K562 (cell line): ENCODE data around the gene ERBB4. TPM values are rescaled to one million over a fixed set of nuclear protein-coding genes. Genes with fewer than 3 reads are reported as not detected.

ENCODE experiments used
- ATAC-seq: fragments of 200-7000 bp; cut with Tn5 transposase; 3 replicates; pipeline ENCODE4 v1.9.1; 2020; ENCODE audit warnings: moderate library complexity
- BruUV-seq: library from RNA; stranded (reverse); fragments of 400-500 nt; replicated peaks from 2 replicates; lab custom pipeline; 2021; lab: Mats Ljungman, UMichigan
- CTCF ChIA-PET: fragments of 300-600 bp; formaldehyde crosslinking; extraction: SDS; loops from one replicate; lab custom pipeline; 2021; ENCODE audit warnings: low intra/inter-chr PET ratio; lab: Yijun Ruan, JAX
- POLR2A ChIA-PET: fragments of 300-600, 350-650 bp; sonication (Branson Sonifier 250); formaldehyde crosslinking; extraction: SDS; loops from one replicate; lab custom pipeline; 2021; ENCODE audit warnings: antibody characterized with exemption, inconsistent platforms; lab: Yijun Ruan, JAX
- DNase-seq, 4 experiments: peaks; one replicate each; pipeline versions ENCODE4 v3.0.0 to v3.0.0-alpha.2; 2011 to 2018; ENCODE audit warnings: low spot score in 3 of 4, mixed read lengths in 3 of 4; ENCODE audit errors: extremely low read depth in 1 of 4
- FAIRE-seq: peaks from 2 replicates; lab custom pipeline; 2011; peaks lifted over from hg19 to GRCh38; lab: Jason Lieb, UNC
- H2AFZ ChIP-seq: 2 replicates; pipeline ENCODE4 v1.6.0; 2011; ENCODE audit warnings: low read depth, low read length, control low read depth, inconsistent platforms
- H3K27ac ChIP-seq: fragments of 200-600 bp; 3 replicates; pipeline ENCODE4 v1.8.0; 2011; ENCODE audit warnings: low read depth, mild to moderate bottlenecking, control low read depth, inconsistent platforms, low read length, moderate library complexity, mixed read lengths; ENCODE audit errors: extremely low read depth
- H3K27me3 ChIP-seq, 2 experiments: fragments of 300-600 bp in 1 of 2; 2 replicates in 1 of 2; 3 replicates in 1 of 2; pipeline versions ENCODE4 v1.6.0 to v1.8.0; 2011; ENCODE audit warnings: inconsistent platforms in 2 of 2, low read length in 2 of 2, mild to moderate bottlenecking in 1 of 2, mixed read lengths in 1 of 2, moderate library complexity in 1 of 2; ENCODE audit not compliant: control insufficient read depth in 2 of 2, insufficient read depth in 2 of 2
- H3K36me3 ChIP-seq: fragments of 300-600 bp; 3 replicates; pipeline ENCODE4 v1.8.0; 2011; ENCODE audit warnings: mild to moderate bottlenecking, low read length, inconsistent platforms; ENCODE audit not compliant: control insufficient read depth, insufficient read depth
- H3K4me1 ChIP-seq, 2 experiments: fragments of 200-600 bp in 1 of 2; replicated peaks in 1 of 2; 2 replicates in 1 of 2; 3 replicates in 1 of 2; pipeline versions ENCODE4 v1.5.1 to v1.8.0; 2011; ENCODE audit warnings: inconsistent platforms in 2 of 2, low read length in 2 of 2, mild to moderate bottlenecking in 1 of 2, mixed read lengths in 1 of 2, moderate library complexity in 1 of 2; ENCODE audit not compliant: control insufficient read depth in 2 of 2, insufficient read depth in 2 of 2
- H3K4me2 ChIP-seq: 2 replicates; pipeline ENCODE4 v1.6.1; 2011; ENCODE audit warnings: low read length, control low read depth, inconsistent platforms, mixed read lengths; ENCODE audit not compliant: insufficient read depth
- H3K4me3 ChIP-seq: fragments of 200-600 bp; sonication (generic), shearing (Covaris generic); 2 replicates; pipeline ENCODE4 v1.5.1; 2016; ENCODE audit warnings: control low read depth, inconsistent platforms
- H3K79me2 ChIP-seq: fragments of 200-600 bp; 3 replicates; pipeline ENCODE4 v1.8.0; 2011; ENCODE audit warnings: low read length, inconsistent platforms; ENCODE audit not compliant: control insufficient read depth, insufficient read depth
- H3K9ac ChIP-seq, 2 experiments: 2 replicates each; pipeline versions ENCODE4 v1.6.0 to v1.6.1; 2011; ENCODE audit warnings: low read depth in 2 of 2, low read length in 2 of 2, control low read depth in 1 of 2, inconsistent platforms in 1 of 2, mild to moderate bottlenecking in 1 of 2, mixed read lengths in 1 of 2; ENCODE audit not compliant: insufficient read depth in 1 of 2
- H3K9me1 ChIP-seq: one replicate; pipeline ENCODE4 v1.6.0; 2011; ENCODE audit warnings: inconsistent platforms, mild to moderate bottlenecking, low read length, moderate library complexity; ENCODE audit not compliant: control insufficient read depth, insufficient read depth
- H3K9me3 ChIP-seq: replicated peaks from 2 replicates; pipeline ENCODE4 v1.5.1; 2011; ENCODE audit warnings: low read depth, low read length, inconsistent platforms; ENCODE audit not compliant: control insufficient read depth, insufficient read depth
- H4K20me1 ChIP-seq: replicated peaks from 2 replicates; pipeline ENCODE4 v1.6.1; 2011; ENCODE audit warnings: low read length, inconsistent platforms, mixed read lengths; ENCODE audit not compliant: control insufficient read depth, insufficient read depth
- BACH1 ChIP-seq: fragments of 200-800 bp; sonication (Bioruptor generic); IDR thresholded peaks from 2 replicates; pipeline ENCODE4 v1.6.1; 2016; ENCODE audit warnings: missing genetic modification characterization, missing compliant biosample characterization
- C11orf30 ChIP-seq: fragments of 450-650 bp; IDR thresholded peaks from 2 replicates; pipeline ENCODE4 v1.6.1; 2016; ENCODE audit warnings: low read depth, mild to moderate bottlenecking
- CBX3 ChIP-seq, 2 experiments: IDR thresholded peaks; 1 replicate in 1 of 2; 2 replicates in 1 of 2; pipeline ENCODE4 v1.6.1; 2012; ENCODE audit warnings: inconsistent platforms in 2 of 2, low read length in 2 of 2, borderline replicate concordance in 1 of 2, control low read depth in 1 of 2
- CEBPB ChIP-seq: fragments of 450-650 bp; IDR thresholded peaks from 2 replicates; pipeline ENCODE4 v1.6.1; 2016; ENCODE audit warnings: missing genetic modification characterization, missing compliant biosample characterization
- ETV6 ChIP-seq, 3 experiments: fragments of 150-350 bp in 1 of 3; sonication (generic) in 1 of 3; formaldehyde crosslinking in 1 of 3; IDR thresholded peaks; 2 replicates each; pipeline versions ENCODE4 v1.6.1 to v1.8.0; 2014 to 2022; ENCODE audit warnings: borderline replicate concordance in 2 of 3, low read depth in 2 of 3, antibody characterized with exemption in 1 of 3, low read length in 1 of 3, mild to moderate bottlenecking in 1 of 3, missing genetic modification reagents in 1 of 3
- HDGF ChIP-seq: fragments of 450-650 bp; IDR thresholded peaks from 2 replicates; pipeline ENCODE4 v1.6.1; 2016
- LCOR ChIP-seq: sonication (generic); formaldehyde crosslinking; IDR thresholded peaks from 2 replicates; pipeline ENCODE4 v1.8.0; 2022; ENCODE audit warnings: mild to moderate bottlenecking, missing genetic modification reagents
- NR1H2 ChIP-seq: sonication (generic); formaldehyde crosslinking; IDR thresholded peaks from 2 replicates; pipeline ENCODE4 v1.4.0; 2020; ENCODE audit warnings: mild to moderate bottlenecking, missing genetic modification reagents
- PHB2 ChIP-seq: fragments of 450-650 bp; IDR thresholded peaks from 2 replicates; pipeline ENCODE4 v1.6.1; 2017; ENCODE audit warnings: low read depth
- WGBS: fragments of 100-300 bp; shearing (Covaris generic); methylation state at CpG from one replicate; pipeline ENCODE4 v1.1.6; 2016; ENCODE audit warnings: low coverage, mixed read lengths; ENCODE audit not compliant: insufficient coverage; ENCODE audit errors: missing lambda C conversion rate; 5-methylcytosine and 5-hydroxymethylcytosine counted together
- in situ Hi-C: fragments of 300-500 bp; cut with MboI; formaldehyde crosslinking; loops from 4 replicates; pipeline ENCODE4 v1.15.0; 2018; ENCODE audit warnings: inconsistent platforms, mixed read lengths
- intact Hi-C: fragments of 100-400 bp; cut with micrococcal nuclease; formaldehyde crosslinking; loops from 2 replicates; pipeline ENCODE4 v1.14.2; 2022
- polyA plus RNA-seq, 8 experiments: library from polyadenylated mRNA; depleted of rRNA in 4 of 8; stranded (reverse) in 5 of 8; unstranded in 3 of 8; fragments of >200 nt; fragmentation: Nextera tagmentation in 2 of 8; fragmentation: Illumina TruSeq in 1 of 8; extraction: Ambion mirVana in 2 of 8; extraction: Trizol in 1 of 8; gene quantifications; 2 replicates each; pipeline versions ENCODE4 v1.2.1 to v1.2.3, GENCODE V29; 2011 to 2014; ENCODE audit warnings: inconsistent platforms in 1 of 8, missing spikeins in 1 of 8
- total RNA-seq, 7 experiments: library from RNA; depleted of rRNA in 6 of 7; stranded (reverse); fragments of >200 nt in 6 of 7; fragmentation: Illumina TruSeq in 2 of 7; extraction: Trizol in 2 of 7; gene quantifications; 2 replicates each; pipeline versions ENCODE4 v1.2.1 to v1.2.3, GENCODE V29; 2011 to 2021; ENCODE audit warnings: low replicate concordance in 1 of 7
- TF ChIP-seq, protein P1 (sequence below): fragments of 450-650 bp; formaldehyde crosslinking; IDR thresholded peaks from 2 replicates; pipeline ENCODE4 v1.4.0; 2022; ENCODE audit warnings: missing genetic modification characterization
- TF ChIP-seq, protein P2 (sequence below): fragments of 450-650 bp; IDR thresholded peaks from 2 replicates; pipeline ENCODE4 v1.6.1; 2016; ENCODE audit warnings: antibody characterized with exemption
- TF ChIP-seq, protein P3 (sequence below): sonication (generic); formaldehyde crosslinking; IDR thresholded peaks from 2 replicates; pipeline ENCODE4 v1.8.1; 2023; ENCODE audit warnings: missing genetic modification reagents, mild to moderate bottlenecking, borderline replicate concordance

Gene ERBB4
- total and polyA plus RNA-seq, 9 of the 15 experiments (the other 6 are each of a cell fraction or from before 2014, with no cell fraction given) = not detected

DNA sequence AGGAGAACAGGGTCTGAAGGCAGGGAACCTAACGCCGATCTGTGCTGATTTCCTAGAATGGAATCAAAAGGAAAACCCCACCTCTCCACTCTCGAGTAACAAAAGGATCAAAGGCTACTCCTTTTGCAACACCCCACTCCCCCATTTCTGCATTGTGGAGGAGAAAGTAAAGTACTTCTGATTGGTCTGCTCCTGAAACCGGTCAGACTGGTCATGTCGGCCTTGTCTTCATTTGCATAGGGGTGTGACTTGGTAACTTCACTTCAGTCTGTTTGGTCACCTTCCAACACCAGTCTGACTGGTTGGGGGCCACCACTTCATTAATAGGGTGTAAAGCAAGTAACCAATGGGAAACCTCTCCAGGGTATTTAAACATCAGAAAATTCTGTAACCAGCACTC lies 771.9 kb downstream of the ERBB4 start (continued):
- TF ChIP-seq CBX3 (IDR thresholded peaks at IDR 0.05; ENCODE audit: borderline replicate concordance in 1 of 2, low read length in 2 of 2) (no peak), BACH1 (tag) (no peak), PHB2 (no peak), NR1H2 (CRISPR knock-in tag) (no peak)
- TF ChIP-seq, all 486 proteins: peak for 0

DNA sequence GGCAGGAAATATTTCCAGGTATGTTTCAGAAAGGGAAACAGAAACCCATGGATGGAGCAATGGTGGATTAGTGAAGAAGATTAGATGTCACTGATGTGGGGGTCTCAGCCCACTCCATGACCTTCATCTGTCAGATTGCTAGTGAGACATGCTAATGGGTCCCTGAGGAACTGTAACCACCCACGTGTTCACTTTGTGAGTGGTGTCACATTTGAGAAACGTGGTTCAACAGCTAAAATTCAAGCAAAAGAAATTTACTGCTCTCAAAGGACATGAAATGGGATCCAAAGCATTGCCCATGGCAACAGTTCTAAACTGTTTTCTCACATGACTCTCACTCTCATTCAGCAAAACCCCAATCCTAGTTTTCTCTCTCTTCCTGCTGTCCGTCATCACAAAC lies 776.1 kb downstream of the ERBB4 start:
- H3K4me3 ChIP-seq = no peak overlapping the region
- FAIRE-seq = no peak
- no peak overlapping the region for H3K4me2 ChIP-seq
- H3K27me3 ChIP-seq = no peaks in the 10 kb centered on the region
- no TSS peak for BruUV-seq
- H3K4me1 ChIP-seq = no peaks in the 10 kb centered on the region
- intact Hi-C loops = no loop called here
- POLR2A ChIA-PET = no interaction called here
- H3K9ac ChIP-seq = no peak overlapping the region
- DNase-seq = no peak
- no peak overlapping the region for H3K27ac ChIP-seq
- no peaks in the 10 kb centered on the region for H3K9me3 ChIP-seq
- 0% methylated on average over 3 of the region's 3 CpGs for WGBS
- H4K20me1 ChIP-seq = no peaks in the 10 kb centered on the region
- H3K9me1 ChIP-seq = no peaks in the 10 kb centered on the region
- H3K36me3 ChIP-seq = no peaks in the 10 kb centered on the region
- CTCF ChIA-PET = no interaction called here
- in situ Hi-C loops = no loop called here
- H2AFZ ChIP-seq = no peak overlapping the region
- H3K79me2 ChIP-seq = no peaks in the 10 kb centered on the region
- ATAC-seq = no peak
- TF ChIP-seq, protein P1, sequence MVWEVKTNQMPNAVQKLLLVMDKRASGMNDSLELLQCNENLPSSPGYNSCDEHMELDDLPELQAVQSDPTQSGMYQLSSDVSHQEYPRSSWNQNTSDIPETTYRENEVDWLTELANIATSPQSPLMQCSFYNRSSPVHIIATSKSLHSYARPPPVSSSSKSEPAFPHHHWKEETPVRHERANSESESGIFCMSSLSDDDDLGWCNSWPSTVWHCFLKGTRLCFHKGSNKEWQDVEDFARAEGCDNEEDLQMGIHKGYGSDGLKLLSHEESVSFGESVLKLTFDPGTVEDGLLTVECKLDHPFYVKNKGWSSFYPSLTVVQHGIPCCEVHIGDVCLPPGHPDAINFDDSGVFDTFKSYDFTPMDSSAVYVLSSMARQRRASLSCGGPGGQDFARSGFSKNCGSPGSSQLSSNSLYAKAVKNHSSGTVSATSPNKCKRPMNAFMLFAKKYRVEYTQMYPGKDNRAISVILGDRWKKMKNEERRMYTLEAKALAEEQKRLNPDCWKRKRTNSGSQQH = no peak
- no peak for TF ChIP-seq CEBPB (tag)
- TF ChIP-seq, protein P2, sequence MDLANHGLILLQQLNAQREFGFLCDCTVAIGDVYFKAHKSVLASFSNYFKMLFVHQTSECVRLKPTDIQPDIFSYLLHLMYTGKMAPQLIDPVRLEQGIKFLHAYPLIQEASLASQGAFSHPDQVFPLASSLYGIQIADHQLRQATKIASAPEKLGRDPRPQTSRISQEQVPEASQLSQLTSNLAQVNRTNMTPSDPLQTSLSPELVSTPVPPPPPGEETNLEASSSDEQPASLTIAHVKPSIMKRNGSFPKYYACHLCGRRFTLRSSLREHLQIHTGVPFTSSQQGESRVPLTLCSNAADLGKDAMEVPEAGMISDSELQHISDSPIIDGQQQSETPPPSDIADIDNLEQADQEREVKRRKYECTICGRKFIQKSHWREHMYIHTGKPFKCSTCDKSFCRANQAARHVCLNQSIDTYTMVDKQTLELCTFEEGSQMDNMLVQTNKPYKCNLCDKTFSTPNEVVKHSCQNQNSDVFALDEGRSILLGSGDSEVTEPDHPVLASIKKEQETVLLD = no peak
- TF ChIP-seq, protein P3, sequence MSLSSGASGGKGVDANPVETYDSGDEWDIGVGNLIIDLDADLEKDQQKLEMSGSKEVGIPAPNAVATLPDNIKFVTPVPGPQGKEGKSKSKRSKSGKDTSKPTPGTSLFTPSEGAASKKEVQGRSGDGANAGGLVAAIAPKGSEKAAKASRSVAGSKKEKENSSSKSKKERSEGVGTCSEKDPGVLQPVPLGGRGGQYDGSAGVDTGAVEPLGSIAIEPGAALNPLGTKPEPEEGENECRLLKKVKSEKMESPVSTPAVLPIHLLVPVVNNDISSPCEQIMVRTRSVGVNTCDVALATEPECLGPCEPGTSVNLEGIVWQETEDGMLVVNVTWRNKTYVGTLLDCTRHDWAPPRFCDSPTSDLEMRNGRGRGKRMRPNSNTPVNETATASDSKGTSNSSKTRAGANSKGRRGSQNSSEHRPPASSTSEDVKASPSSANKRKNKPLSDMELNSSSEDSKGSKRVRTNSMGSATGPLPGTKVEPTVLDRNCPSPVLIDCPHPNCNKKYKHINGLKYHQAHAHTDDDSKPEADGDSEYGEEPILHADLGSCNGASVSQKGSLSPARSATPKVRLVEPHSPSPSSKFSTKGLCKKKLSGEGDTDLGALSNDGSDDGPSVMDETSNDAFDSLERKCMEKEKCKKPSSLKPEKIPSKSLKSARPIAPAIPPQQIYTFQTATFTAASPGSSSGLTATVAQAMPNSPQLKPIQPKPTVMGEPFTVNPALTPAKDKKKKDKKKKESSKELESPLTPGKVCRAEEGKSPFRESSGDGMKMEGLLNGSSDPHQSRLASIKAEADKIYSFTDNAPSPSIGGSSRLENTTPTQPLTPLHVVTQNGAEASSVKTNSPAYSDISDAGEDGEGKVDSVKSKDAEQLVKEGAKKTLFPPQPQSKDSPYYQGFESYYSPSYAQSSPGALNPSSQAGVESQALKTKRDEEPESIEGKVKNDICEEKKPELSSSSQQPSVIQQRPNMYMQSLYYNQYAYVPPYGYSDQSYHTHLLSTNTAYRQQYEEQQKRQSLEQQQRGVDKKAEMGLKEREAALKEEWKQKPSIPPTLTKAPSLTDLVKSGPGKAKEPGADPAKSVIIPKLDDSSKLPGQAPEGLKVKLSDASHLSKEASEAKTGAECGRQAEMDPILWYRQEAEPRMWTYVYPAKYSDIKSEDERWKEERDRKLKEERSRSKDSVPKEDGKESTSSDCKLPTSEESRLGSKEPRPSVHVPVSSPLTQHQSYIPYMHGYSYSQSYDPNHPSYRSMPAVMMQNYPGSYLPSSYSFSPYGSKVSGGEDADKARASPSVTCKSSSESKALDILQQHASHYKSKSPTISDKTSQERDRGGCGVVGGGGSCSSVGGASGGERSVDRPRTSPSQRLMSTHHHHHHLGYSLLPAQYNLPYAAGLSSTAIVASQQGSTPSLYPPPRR = no peak
- no peak for TF ChIP-seq ETV6 (IDR thresholded peaks at IDR 0.05; ENCODE audit: borderline replicate concordance in 1 of 2, low read depth in 2 of 2, low read length in 1 of 2)
- no peak for TF ChIP-seq ETV6 (CRISPR knock-in tag; IDR thresholded peaks at IDR 0.05; ENCODE audit: borderline replicate concordance)
- TF ChIP-seq C11orf30 = no peak
- TF ChIP-seq HDGF = no peak
- no peak for TF ChIP-seq LCOR (CRISPR knock-in tag)
